HepG2 (cell line): Measurements from ENCODE around the gene SSTR5. TPM values are rescaled to one million over a fixed set of nuclear protein-coding genes. Genes with fewer than 3 reads are reported as not detected.

ENCODE experiments used
- ATAC-seq: fragments of 200-7000 bp; cut with Tn5 transposase; 3 replicates; pipeline ENCODE4 v1.9.1; 2020; ENCODE audit warnings: mild to moderate bottlenecking, moderate library complexity
- BruUV-seq: library from RNA; stranded (reverse); fragments of 400-500 nt; replicated peaks from 2 replicates; lab custom pipeline; 2021; lab: Mats Ljungman, UMichigan
- CTCF ChIA-PET: fragments of 300-600 bp; formaldehyde crosslinking; extraction: SDS; loops from one replicate; lab custom pipeline; 2021; ENCODE audit warnings: low total read pairs, inconsistent platforms, low intra/inter-chr PET ratio; lab: Yijun Ruan, JAX
- POLR2A ChIA-PET: fragments of 350-600 bp; sonication (Branson Sonifier 250); formaldehyde crosslinking; loops from one replicate; lab custom pipeline; 2020; ENCODE audit warnings: antibody characterized with exemption, inconsistent platforms; lab: Yijun Ruan, JAX
- DNase-seq: peaks from one replicate; pipeline ENCODE4 v3.0.0-alpha.2; 2015; ENCODE audit warnings: low spot score
- FAIRE-seq: peaks from 3 replicates; lab custom pipeline; 2011; peaks lifted over from hg19 to GRCh38; lab: Jason Lieb, UNC
- H2AFZ ChIP-seq: one replicate; pipeline ENCODE4 v1.6.1; 2011; ENCODE audit warnings: low read length, inconsistent platforms
- H3K27ac ChIP-seq: fragments of 300-600 bp; 3 replicates; pipeline ENCODE4 v1.8.0; 2011; ENCODE audit warnings: mixed run types, mild to moderate bottlenecking, mixed read lengths, low read length, inconsistent platforms; ENCODE audit not compliant: insufficient read depth; ENCODE audit errors: extremely low read length
- H3K27me3 ChIP-seq, 2 experiments: fragments of 200-600 bp in 1 of 2; 2 replicates in 1 of 2; 3 replicates in 1 of 2; pipeline versions ENCODE4 v1.6.0 to v1.8.0; 2011; ENCODE audit warnings: low read length in 2 of 2, mild to moderate bottlenecking in 2 of 2, moderate library complexity in 2 of 2, inconsistent platforms in 1 of 2; ENCODE audit not compliant: insufficient read depth in 2 of 2, control insufficient read depth in 1 of 2
- H3K36me3 ChIP-seq, 2 experiments: fragments of 200-600 bp in 1 of 2; replicated peaks in 1 of 2; 2 replicates in 1 of 2; 3 replicates in 1 of 2; pipeline versions ENCODE4 v1.5.1 to v1.8.0; 2011; ENCODE audit warnings: low read length in 2 of 2, inconsistent platforms in 1 of 2; ENCODE audit not compliant: insufficient read depth in 2 of 2, control insufficient read depth in 1 of 2
- H3K4me1 ChIP-seq: 2 replicates; pipeline ENCODE4 v1.5.1; 2012; ENCODE audit warnings: low read length, inconsistent platforms; ENCODE audit not compliant: insufficient read depth
- H3K4me2 ChIP-seq: 2 replicates; pipeline ENCODE4 v1.6.0; 2011; ENCODE audit warnings: low read depth, low read length, inconsistent platforms
- H3K4me3 ChIP-seq, 3 experiments: fragments of 200-600 bp in 1 of 3; sonication (generic), shearing (Covaris generic) in 1 of 3; replicated peaks in 1 of 3; 2 replicates each; pipeline ENCODE4 v1.5.1; 2011 to 2016; ENCODE audit warnings: low read length in 3 of 3, inconsistent platforms in 2 of 3, low read depth in 2 of 3, mild to moderate bottlenecking in 2 of 3, control low read depth in 1 of 3, mixed read lengths in 1 of 3; ENCODE audit not compliant: insufficient read depth in 1 of 3
- H3K79me2 ChIP-seq: one replicate; pipeline ENCODE4 v1.6.1; 2011; ENCODE audit warnings: low read length, inconsistent platforms; ENCODE audit not compliant: insufficient read depth
- H3K9ac ChIP-seq: 2 replicates; pipeline ENCODE4 v1.6.0; 2011; ENCODE audit warnings: mild to moderate bottlenecking, low read depth, low read length, inconsistent platforms; ENCODE audit not compliant: insufficient read depth
- H3K9me3 ChIP-seq: 2 replicates; pipeline ENCODE4 v1.5.1; 2012; ENCODE audit warnings: mild to moderate bottlenecking, low read length
- H4K20me1 ChIP-seq: 2 replicates; pipeline ENCODE4 v1.6.0; 2011; ENCODE audit warnings: inconsistent platforms, mild to moderate bottlenecking, low read length, moderate library complexity; ENCODE audit not compliant: insufficient read depth
- HOXA5 ChIP-seq: sonication (generic); formaldehyde crosslinking; IDR thresholded peaks from 2 replicates; pipeline ENCODE4 v1.4.0; 2020; ENCODE audit warnings: missing genetic modification reagents
- MYNN ChIP-seq: sonication (generic); formaldehyde crosslinking; IDR thresholded peaks from 2 replicates; pipeline ENCODE4 v1.4.0; 2020; ENCODE audit warnings: mild to moderate bottlenecking, low read depth, missing genetic modification reagents
- ZNF3 ChIP-seq: IDR thresholded peaks from 2 replicates; pipeline ENCODE4 v1.7.0; 2017; ENCODE audit warnings: inconsistent platforms
- WGBS: methylation state at CpG from one replicate; pipeline ENCODE4 v1.1.6; 2017; ENCODE audit warnings: low lambda C conversion rate; 5-methylcytosine and 5-hydroxymethylcytosine counted together
- in situ Hi-C: cut with HindIII; loops from 2 replicates; pipeline ENCODE4 v1.10.0; 2017; ENCODE audit warnings: low pct_unique_long_range_greater_than_20kb; ENCODE audit not compliant: extremely low pct_ligation_motif_present
- intact Hi-C: fragments of 100-400 bp; cut with micrococcal nuclease; formaldehyde crosslinking; loops from one replicate; pipeline ENCODE4 v1.10.0; 2022; ENCODE audit not compliant: unreplicated experiment
- polyA plus RNA-seq, 8 experiments: library from polyadenylated mRNA; depleted of rRNA in 3 of 8; stranded (reverse) in 7 of 8; unstranded in 1 of 8; fragments of >200 nt; fragmentation: Illumina TruSeq in 4 of 8; extraction: Trizol in 4 of 8; gene quantifications; 2 replicates each; pipeline versions ENCODE4 v1.2.1 to v1.2.3, GENCODE V29; 2011 to 2016; ENCODE audit warnings: low read depth in 4 of 8, missing spikeins in 1 of 8, mixed read lengths in 1 of 8; ENCODE audit not compliant: insufficient read depth in 1 of 8
- total RNA-seq, 5 experiments: library from RNA; depleted of rRNA; stranded (reverse); fragments of >200 nt; fragmentation: Illumina TruSeq; extraction: Trizol; gene quantifications; 2 replicates each; pipeline ENCODE4 v1.2.3, GENCODE V29; 2016; ENCODE audit warnings: low read depth in 1 of 5

Gene SSTR5
- total and polyA plus RNA-seq, 2 of the 13 experiments (the other 11 are each of a cell fraction or from before 2014, with no cell fraction given) = 0.20 to 0.49 TPM

DNA sequence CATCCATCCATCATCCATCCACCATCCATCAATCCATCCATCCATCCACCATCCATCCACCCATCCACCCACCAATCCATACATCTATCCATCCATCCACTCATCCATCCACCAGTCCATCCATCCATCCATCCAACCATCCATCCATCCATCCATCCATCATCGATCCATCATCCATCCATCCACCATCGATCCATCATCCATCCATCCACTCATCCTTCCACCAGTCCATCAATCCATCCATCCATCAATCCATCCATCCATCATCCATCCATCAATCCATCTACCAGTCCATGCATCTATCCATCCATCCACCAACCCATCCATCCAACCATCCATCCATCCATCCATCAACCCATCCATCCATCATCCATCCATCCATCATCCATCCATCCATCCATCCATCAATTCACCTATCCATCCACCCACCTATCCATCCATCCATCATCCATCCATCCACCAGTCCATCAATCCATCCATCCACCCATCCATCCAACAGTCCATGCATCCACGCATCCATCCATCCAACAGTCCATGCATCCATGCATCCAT, 39.3 kb upstream of the SSTR5 start:
- BruUV-seq = no TSS peak
- WGBS = 28% methylated on average over 3 of the region's 3 CpGs
- FAIRE-seq = no peak

DNA sequence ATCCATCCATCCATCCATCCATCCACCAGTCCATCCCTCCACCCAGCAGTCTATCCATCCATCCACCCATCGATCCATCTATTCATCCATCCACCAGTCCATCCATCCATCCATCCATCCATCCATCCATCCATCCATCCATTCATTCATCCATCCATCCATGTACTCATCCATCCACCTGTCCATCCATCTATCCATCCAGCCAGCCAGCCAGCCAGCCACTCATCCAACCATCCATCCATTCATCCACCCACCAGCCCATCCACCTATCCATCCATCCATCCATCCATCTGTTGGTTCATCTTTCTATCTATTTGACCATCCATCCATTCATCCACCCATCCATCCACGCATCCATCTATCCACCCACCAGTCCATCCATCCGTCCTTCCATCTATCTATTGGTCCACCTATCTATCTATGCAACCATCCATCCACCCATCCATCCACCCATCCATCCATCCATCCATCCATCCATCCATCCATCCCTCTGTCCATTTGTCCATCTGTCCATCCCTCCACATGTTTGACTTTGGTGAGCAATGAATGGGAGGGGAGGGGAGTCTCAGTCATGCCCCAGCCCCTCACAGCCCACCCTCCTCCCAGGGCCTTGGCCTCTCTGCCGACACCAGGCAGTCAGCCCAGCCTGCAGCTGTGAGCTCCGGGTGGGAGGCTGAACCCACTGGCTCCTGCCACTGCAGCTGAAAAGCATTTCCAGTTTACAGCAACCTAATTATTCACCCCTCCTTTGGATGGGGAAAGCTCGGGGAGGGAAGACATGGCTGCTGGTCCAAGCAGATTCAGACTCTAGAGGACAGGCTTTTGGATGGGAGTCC, 38.1 kb upstream of the SSTR5 start:
- BruUV-seq = no TSS peak
- no peak for ATAC-seq
- peaks cover 4% of the 10 kb centered on the region for H3K4me1 ChIP-seq
- H3K4me2 ChIP-seq = no peak overlapping the region
- H3K79me2 ChIP-seq = no peaks in the 10 kb centered on the region
- H3K9ac ChIP-seq = no peak overlapping the region
- intact Hi-C loops (no loop called here), in situ Hi-C loops (no loop called here)
- no peak overlapping the region for H2AFZ ChIP-seq
- peaks cover 11% of the 10 kb centered on the region; the same call in 1 of the 2 replicates for H3K9me3 ChIP-seq
- POLR2A ChIA-PET = no interaction called here
- H3K27ac ChIP-seq = no peak overlapping the region
- TF ChIP-seq ZNF3 (CRISPR knock-in tag) (no peak), HOXA5 (CRISPR knock-in tag) (no peak)
- TF ChIP-seq, all 625 proteins: peak for 0
- H4K20me1 ChIP-seq = no peaks in the 10 kb centered on the region
- WGBS = 10% methylated on average over 5 of the region's 6 CpGs
- no peak overlapping the region for H3K4me3 ChIP-seq
- no peak for FAIRE-seq
- peaks cover 14 to 61% of the 10 kb centered on the region in 2 experiments for H3K27me3 ChIP-seq
- CTCF ChIA-PET = no interaction called here
- H3K36me3 ChIP-seq = no peaks in the 10 kb centered on the region
- DNase-seq = no peak

More for the DNA sequence above, 39.3 kb upstream of the SSTR5 start:
- no peak overlapping the region for H2AFZ ChIP-seq
- H3K27ac ChIP-seq = no peak overlapping the region
- ChIA-PET POLR2A (no interaction called here), CTCF (no interaction called here)
- H3K4me3 ChIP-seq = no peak overlapping the region
- H3K4me2 ChIP-seq = no peak overlapping the region
- intact Hi-C loops (no loop called here), in situ Hi-C loops (no loop called here)
- no peak for DNase-seq
- H4K20me1 ChIP-seq = no peaks in the 10 kb centered on the region
- peaks cover 11% of the 10 kb centered on the region; the same call in 1 of the 2 replicates for H3K9me3 ChIP-seq
- peaks cover 10% of the 10 kb centered on the region for H3K4me1 ChIP-seq
- no peaks in the 10 kb centered on the region for H3K36me3 ChIP-seq
- ATAC-seq = no peak
- H3K27me3 ChIP-seq = peaks cover 12 to 61% of the 10 kb centered on the region in 2 experiments
- no peaks in the 10 kb centered on the region for H3K79me2 ChIP-seq
- TF ChIP-seq MYNN (CRISPR knock-in tag) = no peak
- no peak overlapping the region for H3K9ac ChIP-seq
